T-helper 2 cell treated with Interferon-gamma antibody and Interleukin-4, amounts not matched to agents 5 μg/mL and 100 μg/mL, for 36 hours (primary cell): ENCODE data around the gene TTC6.

Experiments
- DNase-seq: peaks from one replicate; pipeline ENCODE4 v3.0.0; 2021; ENCODE audit warnings: low spot score
- H3K27ac Mint-ChIP-seq: one replicate; pipeline ENCODE4 v1.8.0; 2021; ENCODE audit warnings: mild to moderate bottlenecking, mixed read lengths
- H3K27me3 Mint-ChIP-seq: one replicate; pipeline ENCODE4 v1.8.0; 2021; ENCODE audit warnings: low read depth, mixed read lengths
- H3K36me3 Mint-ChIP-seq: one replicate; pipeline ENCODE4 v1.8.0; 2021; ENCODE audit warnings: low read depth, mixed read lengths
- H3K4me1 Mint-ChIP-seq: one replicate; pipeline ENCODE4 v1.8.0; 2021; ENCODE audit warnings: low read depth, mixed read lengths
- H3K4me3 Mint-ChIP-seq: one replicate; pipeline ENCODE4 v1.8.0; 2022; ENCODE audit warnings: mild to moderate bottlenecking, moderate library complexity, mixed read lengths
- H3K9me3 Mint-ChIP-seq: one replicate; pipeline ENCODE4 v1.8.0; 2021; ENCODE audit warnings: mixed read lengths

The TTC6 gene

DNA sequence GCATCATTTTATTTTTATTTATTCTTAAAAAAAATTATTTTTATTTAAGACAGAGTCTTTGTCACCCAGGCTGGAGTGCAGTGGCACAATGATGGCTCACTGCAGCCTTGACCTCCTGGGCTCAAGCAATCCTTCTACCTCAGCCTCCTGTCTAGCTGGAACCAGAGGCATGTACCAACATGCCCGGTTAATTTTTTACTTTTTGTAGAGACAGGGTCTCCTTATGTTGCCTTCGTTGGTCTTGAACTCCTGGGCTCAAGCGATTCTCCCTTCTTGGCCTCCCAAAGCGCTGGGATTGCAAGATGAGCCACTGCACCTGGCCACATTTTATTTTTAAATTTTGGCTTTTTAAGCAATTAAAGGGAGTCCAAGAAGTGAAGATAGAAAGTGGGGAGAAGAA, 21.4 kb downstream of the TTC6 start:
- peaks cover 18% of the 10 kb centered on the region for H3K9me3 Mint-ChIP-seq
- H3K4me3 Mint-ChIP-seq = no peak overlapping the region
- no peak for DNase-seq
- no peaks in the 10 kb centered on the region for H3K36me3 Mint-ChIP-seq
- no peaks in the 10 kb centered on the region for H3K4me1 Mint-ChIP-seq
- H3K27me3 Mint-ChIP-seq = no peaks in the 10 kb centered on the region
- no peak overlapping the region for H3K27ac Mint-ChIP-seq

DNA sequence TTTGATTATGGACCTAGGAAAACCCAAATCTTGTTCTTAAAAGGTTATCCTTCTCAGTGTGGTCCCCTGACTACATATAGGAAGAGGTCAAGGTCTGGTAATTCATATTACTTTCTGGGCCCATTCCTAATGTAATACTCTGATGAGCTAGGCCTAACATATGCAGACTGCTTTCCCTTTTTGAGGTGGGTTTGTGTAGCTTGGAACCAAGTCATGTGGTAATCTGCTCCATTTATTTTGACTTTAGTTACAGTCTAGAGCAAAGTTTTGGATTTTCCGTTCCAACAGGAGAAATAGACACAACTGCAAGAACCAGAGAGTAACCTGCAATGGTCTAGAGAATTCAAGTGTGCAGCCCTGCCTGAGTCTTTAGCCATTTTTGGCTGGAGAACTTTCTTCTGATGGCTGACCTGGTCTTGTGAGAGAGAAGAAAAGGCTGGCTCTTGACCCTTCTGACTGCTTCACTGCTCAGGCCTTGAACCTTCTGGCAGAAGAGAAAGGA, 22.5 kb downstream of the TTC6 start:
- H3K27ac Mint-ChIP-seq = no peak overlapping the region
- H3K36me3 Mint-ChIP-seq = no peaks in the 10 kb centered on the region
- DNase-seq = no peak
- H3K9me3 Mint-ChIP-seq = peaks cover 18% of the 10 kb centered on the region
- no peaks in the 10 kb centered on the region for H3K4me1 Mint-ChIP-seq
- H3K27me3 Mint-ChIP-seq = no peaks in the 10 kb centered on the region
- H3K4me3 Mint-ChIP-seq = no peak overlapping the region

GRCh38 chr14:37618498-37619028, 23.1 kb downstream of the TTC6 start:
- no peaks in the 10 kb centered on the region for H3K4me1 Mint-ChIP-seq
- H3K4me3 Mint-ChIP-seq = no peak overlapping the region
- H3K27ac Mint-ChIP-seq = no peak overlapping the region
- DNase-seq = no peak
- no peaks in the 10 kb centered on the region for H3K36me3 Mint-ChIP-seq
- no peaks in the 10 kb centered on the region for H3K27me3 Mint-ChIP-seq
- peaks cover 16% of the 10 kb centered on the region for H3K9me3 Mint-ChIP-seq

DNA sequence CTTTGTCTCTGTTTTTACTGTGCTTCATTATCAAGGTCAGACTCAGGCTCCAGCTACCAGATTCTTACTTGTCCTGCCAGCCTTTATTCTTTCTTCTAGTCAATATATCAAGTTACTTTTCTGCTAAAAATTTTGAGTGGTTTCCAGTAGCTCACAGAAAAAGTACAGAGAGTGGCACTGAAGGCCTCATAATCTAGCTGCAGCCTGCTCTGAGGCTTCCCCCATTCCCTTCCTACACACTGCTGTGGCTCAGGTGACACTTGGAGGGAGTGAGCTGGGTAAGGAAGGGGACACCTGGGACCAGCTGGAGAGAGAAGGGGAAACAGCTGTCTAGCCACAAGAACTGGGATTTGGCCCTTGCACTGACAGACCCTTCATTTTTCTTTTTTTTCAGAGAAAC, 25.4 kb downstream of the TTC6 start:
- H3K36me3 Mint-ChIP-seq = no peaks in the 10 kb centered on the region
- H3K9me3 Mint-ChIP-seq = peaks cover 4% of the 10 kb centered on the region
- H3K27me3 Mint-ChIP-seq = no peaks in the 10 kb centered on the region
- no peak for DNase-seq
- H3K4me1 Mint-ChIP-seq = no peaks in the 10 kb centered on the region
- H3K4me3 Mint-ChIP-seq = no peak overlapping the region
- no peak overlapping the region for H3K27ac Mint-ChIP-seq

DNA sequence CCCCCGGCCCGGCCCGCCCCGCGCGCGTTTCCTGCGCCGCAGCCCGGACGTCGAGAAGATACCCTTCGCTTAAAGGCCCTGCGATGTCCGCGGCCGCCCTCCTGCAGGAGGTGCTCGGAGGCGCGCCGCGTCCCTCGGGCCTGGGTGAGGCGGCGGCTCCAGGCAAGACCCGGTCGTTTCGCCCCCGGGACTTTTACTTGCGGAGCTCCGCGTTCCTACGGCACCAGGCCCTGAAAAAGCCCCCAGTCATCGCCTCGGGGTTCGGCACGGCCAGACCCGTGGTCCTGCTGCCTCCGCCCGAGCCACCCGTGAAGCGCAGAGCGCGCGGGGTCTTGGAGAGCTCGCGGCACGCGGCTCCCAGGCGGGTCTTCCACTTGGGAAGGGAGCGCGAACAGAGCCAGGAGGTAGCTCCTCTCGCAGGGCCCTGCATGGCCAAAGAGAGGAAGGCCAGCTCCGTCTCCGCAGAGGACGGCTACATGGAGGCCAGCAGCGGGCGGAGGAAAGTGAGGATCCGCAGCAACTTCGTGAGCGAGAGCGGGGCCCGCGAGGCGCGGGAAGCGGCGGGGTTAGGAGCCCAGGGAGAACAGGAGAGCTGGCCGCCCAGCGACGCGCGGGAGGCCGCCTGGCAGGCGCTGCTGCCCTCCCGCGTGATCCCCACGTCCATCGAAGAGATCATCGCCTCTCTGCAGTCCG, 26.9 kb downstream of the TTC6 start:
- Mint-ChIP-seq H3K9me3 (no peaks in the 10 kb centered on the region), H3K4me1 (no peaks in the 10 kb centered on the region), H3K27me3 (no peaks in the 10 kb centered on the region), H3K4me3 (no peak overlapping the region), H3K27ac (no peak overlapping the region), H3K36me3 (no peaks in the 10 kb centered on the region)
- DNase-seq = no peak

- no peaks in the 10 kb centered on the region for H3K36me3 Mint-ChIP-seq
- no peaks in the 10 kb centered on the region for H3K27me3 Mint-ChIP-seq
- H3K4me3 Mint-ChIP-seq = no peak overlapping the region
- H3K4me1 Mint-ChIP-seq = no peaks in the 10 kb centered on the region
- no peak overlapping the region for H3K27ac Mint-ChIP-seq
- DNase-seq = no peak
- no peaks in the 10 kb centered on the region for H3K9me3 Mint-ChIP-seq
Measured at GRCh38 chr14:37623426-37623951, 28.1 kb downstream of the TTC6 start.

GRCh38 chr14:37623971-37624370, 28.5 kb downstream of the TTC6 start:
- DNase-seq = no peak
- Mint-ChIP-seq H3K36me3 (no peaks in the 10 kb centered on the region), H3K4me3 (no peak overlapping the region)

DNA sequence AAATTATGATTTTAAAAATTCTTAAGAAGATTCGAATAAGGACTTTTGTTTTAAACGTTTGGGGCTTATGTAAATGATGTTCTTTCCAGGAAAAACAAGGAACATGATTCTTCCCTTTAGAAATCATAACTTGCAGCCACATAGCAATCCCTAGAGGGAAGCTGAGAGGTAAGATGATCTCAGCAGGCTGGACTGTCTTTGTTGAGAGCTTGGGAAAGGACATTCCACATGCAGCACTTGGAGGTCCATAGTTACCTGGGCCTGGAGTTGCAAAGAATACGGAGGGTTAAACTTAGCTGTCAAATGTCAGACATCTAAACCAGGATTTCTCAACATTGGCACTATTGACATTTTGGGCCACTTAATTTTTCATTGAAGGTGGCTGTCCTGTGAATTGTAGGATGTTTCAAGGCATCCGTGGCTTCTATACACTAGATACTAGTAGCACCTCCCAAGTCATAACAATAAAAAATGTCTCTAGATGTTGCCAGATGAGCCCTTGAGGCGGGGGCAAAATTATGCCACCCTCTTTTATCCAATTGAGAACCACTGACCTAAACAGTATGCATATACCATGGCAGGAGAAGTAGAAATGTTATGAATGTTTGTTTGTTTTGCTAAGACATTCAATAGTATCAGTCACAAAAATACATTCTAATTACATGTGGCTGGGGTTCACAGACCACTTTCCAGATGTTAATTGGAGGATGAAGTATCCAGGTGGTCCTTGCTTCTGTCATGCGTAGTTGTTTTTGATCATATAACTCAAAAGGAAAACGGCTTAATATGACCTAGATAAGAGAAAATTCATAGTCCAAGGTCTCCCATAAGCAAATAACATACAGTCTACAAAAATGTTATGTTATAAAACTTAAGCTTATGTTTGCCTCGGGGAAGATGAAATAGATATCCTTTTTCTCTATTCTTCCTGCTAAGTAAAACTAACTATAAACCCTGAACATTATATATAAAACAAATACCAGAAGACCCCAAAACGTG, 30.5 kb downstream of the TTC6 start:
- Mint-ChIP-seq H3K4me3 (no peak overlapping the region), H3K9me3 (peaks cover 8% of the 10 kb centered on the region), H3K36me3 (no peaks in the 10 kb centered on the region), H3K27ac (no peak overlapping the region), H3K27me3 (no peaks in the 10 kb centered on the region), H3K4me1 (no peaks in the 10 kb centered on the region)
- no peak for DNase-seq

More at GRCh38 chr14:37623971-37624370, 28.5 kb downstream of the TTC6 start:
- no peak overlapping the region for H3K27ac Mint-ChIP-seq
- H3K27me3 Mint-ChIP-seq = no peaks in the 10 kb centered on the region
- H3K4me1 Mint-ChIP-seq = no peaks in the 10 kb centered on the region
- no peaks in the 10 kb centered on the region for H3K9me3 Mint-ChIP-seq

DNA sequence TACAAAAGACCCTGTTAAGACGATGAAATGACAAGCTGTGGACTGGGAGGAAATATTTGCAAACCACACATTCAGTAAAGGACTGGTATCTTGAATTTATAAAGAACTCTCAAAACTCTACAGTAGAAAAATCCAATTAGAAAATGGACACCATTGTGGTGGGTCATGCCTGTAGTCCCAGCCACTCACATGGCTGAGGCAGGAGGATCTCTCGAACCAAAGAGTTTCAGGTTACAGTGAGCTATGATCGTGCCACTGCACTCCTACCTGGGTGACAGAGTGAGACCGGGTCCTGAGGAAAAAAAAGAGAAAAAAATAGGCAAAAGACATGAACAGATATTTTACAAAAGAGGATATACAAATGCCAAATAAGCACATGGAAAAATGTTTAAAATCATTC, 41.9 kb downstream of the TTC6 start:
- H3K36me3 Mint-ChIP-seq = no peaks in the 10 kb centered on the region
- no peaks in the 10 kb centered on the region for H3K27me3 Mint-ChIP-seq
- peaks cover 9% of the 10 kb centered on the region for H3K9me3 Mint-ChIP-seq
- no peaks in the 10 kb centered on the region for H3K4me1 Mint-ChIP-seq
- DNase-seq = no peak
- H3K27ac Mint-ChIP-seq = no peak overlapping the region
- H3K4me3 Mint-ChIP-seq = no peak overlapping the region

- H3K27ac Mint-ChIP-seq = no peak overlapping the region
- H3K4me1 Mint-ChIP-seq = no peaks in the 10 kb centered on the region
- no peaks in the 10 kb centered on the region for H3K27me3 Mint-ChIP-seq
- peaks cover 9% of the 10 kb centered on the region for H3K9me3 Mint-ChIP-seq
- DNase-seq = no peak
- H3K4me3 Mint-ChIP-seq = no peak overlapping the region
- no peaks in the 10 kb centered on the region for H3K36me3 Mint-ChIP-seq
Measured at GRCh38 chr14:37638599-37638998, 43.2 kb downstream of the TTC6 start.

DNA sequence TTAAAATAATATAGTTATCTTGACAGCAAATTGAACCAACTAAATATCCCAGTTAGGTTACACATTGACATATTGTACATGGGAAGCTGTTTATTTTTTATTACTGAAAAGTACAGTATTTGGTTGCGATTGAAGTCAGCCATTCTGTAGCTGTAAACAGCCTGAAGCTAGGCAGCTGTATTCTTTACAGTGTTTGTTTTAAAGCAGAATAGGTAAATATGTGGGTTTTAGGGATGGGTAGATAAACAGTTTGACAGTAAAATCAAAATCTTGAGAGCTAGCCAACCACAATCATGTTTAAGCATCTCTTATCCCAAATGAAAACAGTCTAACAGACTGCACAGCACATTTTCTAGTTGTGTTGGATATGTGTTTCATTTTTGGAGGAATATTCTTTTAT, 45.7 kb downstream of the TTC6 start:
- H3K4me1 Mint-ChIP-seq = no peaks in the 10 kb centered on the region
- peaks cover 2% of the 10 kb centered on the region for H3K9me3 Mint-ChIP-seq
- no peak overlapping the region for H3K27ac Mint-ChIP-seq
- DNase-seq = no peak
- H3K4me3 Mint-ChIP-seq = no peak overlapping the region
- no peaks in the 10 kb centered on the region for H3K36me3 Mint-ChIP-seq
- no peaks in the 10 kb centered on the region for H3K27me3 Mint-ChIP-seq

- H3K27me3 Mint-ChIP-seq = no peaks in the 10 kb centered on the region
Measured at GRCh38 chr14:37642125-37642524, 46.7 kb downstream of the TTC6 start.

DNA sequence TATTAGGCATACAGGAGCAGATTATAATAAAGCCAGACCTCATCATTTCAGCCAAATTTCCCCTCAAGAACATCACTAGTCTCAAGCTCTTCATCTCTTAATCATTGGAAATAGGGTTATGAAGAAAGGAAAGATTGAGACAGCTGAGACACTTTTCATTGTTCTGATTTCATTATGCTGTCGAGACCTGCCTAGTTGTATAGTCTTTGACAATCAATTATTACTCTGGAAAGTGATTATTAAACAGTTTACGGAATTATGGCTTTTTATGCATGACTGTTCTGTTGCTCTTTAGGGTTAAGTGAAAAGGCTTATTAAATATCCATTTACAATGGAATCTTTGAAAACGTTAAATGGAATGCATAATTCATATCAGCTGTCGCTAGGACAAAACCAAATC, 48.3 kb downstream of the TTC6 start:
- Mint-ChIP-seq H3K27me3 (no peaks in the 10 kb centered on the region), H3K4me1 (no peaks in the 10 kb centered on the region), H3K36me3 (no peaks in the 10 kb centered on the region), H3K9me3 (no peaks in the 10 kb centered on the region), H3K27ac (no peak overlapping the region), H3K4me3 (no peak overlapping the region)
- no peak for DNase-seq

More at GRCh38 chr14:37642125-37642524, 46.7 kb downstream of the TTC6 start:
- Mint-ChIP-seq H3K4me1 (no peaks in the 10 kb centered on the region), H3K4me3 (no peak overlapping the region), H3K27ac (no peak overlapping the region), H3K9me3 (no peaks in the 10 kb centered on the region), H3K36me3 (no peaks in the 10 kb centered on the region)
- no peak for DNase-seq
